ENCODE measurements around the gene COX19. TPM values are rescaled to one million over a fixed set of nuclear protein-coding genes. Genes with fewer than 3 reads are reported as not detected.
A peak's percentile ranks its signal among the peaks of the same experiment; 100 is the strongest.

Gene COX19
- total RNA-seq, 1 donor from 2014 or later: 22.4 TPM

DNA sequence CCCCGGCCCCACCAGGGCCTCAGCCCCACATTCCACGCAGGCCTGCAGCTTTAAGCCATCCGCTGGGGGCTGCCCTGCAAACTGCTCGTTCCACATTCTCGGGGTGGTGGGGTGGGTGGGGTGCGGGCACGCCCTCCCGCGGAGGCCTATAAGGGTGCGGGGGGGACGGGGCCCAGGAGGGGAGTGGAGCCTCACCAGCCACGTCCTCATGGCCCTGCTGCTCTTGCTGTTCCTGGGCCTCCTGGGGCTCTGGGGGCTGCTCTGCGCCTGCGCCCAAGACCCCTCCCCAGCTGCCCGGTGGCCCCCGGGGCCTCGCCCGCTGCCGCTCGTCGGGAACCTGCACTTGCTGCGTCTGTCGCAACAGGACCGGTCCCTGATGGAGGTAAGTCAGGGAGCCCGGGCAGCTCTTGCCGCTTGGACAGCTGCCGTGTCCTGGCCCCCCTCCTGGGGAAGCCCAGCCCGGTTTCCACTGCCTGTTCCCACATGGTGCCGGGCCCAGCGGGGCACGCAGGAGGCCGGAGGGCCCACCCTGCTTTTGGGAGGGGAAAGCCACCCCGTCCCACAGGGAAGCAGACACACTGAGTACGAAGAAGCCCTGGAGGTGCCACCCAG, 7.8 kb upstream of the COX19 start, which contains the start of gene CYP2W1:
TSS of gene CYP2W1 (plus strand) at position 178 of the 612 bp plus-strand sequence. CDS start at position 209, 31 bp downstream.
- Mint-ChIP-seq H3K27me3 (no peaks in the 10 kb centered on the region), H3K4me1 (no peaks in the 10 kb centered on the region), H3K4me3 (no peak within 1 kb of the TSS), H3K9me3 (no peaks in the 10 kb centered on the region), H3K27ac (no peak within 1 kb of the TSS), H3K36me3 (ENCODE audit: low read depth) (no peaks in the 10 kb centered on the region)
- no peak for DNase-seq
- intact Hi-C loops (cut with micrococcal nuclease): no loop called here

- H3K4me1 Mint-ChIP-seq: no peaks in the 10 kb centered on the region
- no peak overlapping the region for H3K4me3 Mint-ChIP-seq
- H3K36me3 Mint-ChIP-seq (ENCODE audit: low read depth): no peaks in the 10 kb centered on the region
- no peaks in the 10 kb centered on the region for H3K9me3 Mint-ChIP-seq
- H3K27me3 Mint-ChIP-seq: no peaks in the 10 kb centered on the region
- intact Hi-C loops (cut with micrococcal nuclease): no loop called here
- no peak overlapping the region for H3K27ac Mint-ChIP-seq
- no peak for DNase-seq
Measured at GRCh38 chr7:982511-983003, 7.2 kb upstream of the COX19 start.

DNA sequence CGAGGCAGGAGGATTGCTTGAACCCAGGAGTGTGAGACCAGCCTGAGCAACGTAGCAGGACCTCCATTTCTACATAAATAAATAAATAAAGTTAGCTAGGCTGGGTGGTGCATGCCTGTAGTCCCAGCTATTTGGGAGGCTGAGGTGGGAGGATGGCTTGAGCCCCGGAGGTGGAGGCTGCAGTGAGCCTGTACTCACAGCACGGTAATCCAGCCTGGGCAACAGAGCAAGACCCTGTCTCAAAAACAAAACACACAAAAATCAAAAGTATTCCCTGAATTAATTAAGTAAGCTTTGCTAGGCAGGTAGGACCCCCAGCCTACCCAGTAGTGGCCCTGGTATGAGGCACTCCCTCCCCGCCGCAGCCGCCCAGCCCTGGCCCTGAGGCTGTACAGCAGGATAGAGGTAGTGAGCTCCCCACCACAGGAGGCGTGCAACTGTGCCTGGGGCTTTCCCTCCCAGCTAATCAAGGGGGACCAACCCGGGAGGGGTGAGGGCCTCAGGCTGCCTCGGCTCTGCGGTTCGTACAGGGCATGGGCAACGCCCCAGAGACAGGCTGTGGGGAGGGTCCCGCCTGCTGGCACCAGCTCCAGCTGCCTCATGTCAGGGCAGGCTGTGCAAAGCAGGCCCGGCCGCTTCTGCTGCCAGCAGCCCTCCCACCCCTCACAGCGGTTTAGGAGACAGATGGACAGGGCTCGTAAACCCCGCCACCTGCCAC, 6.6 kb upstream of the COX19 start:
- H3K27me3 Mint-ChIP-seq: no peaks in the 10 kb centered on the region
- intact Hi-C loops (cut with micrococcal nuclease): no loop called here

GRCh38 chr7:979886-980571, 4.7 kb upstream of the COX19 start:
- Mint-ChIP-seq H3K36me3 (ENCODE audit: low read depth) (no peaks in the 10 kb centered on the region), H3K9me3 (no peaks in the 10 kb centered on the region), H3K27me3 (no peaks in the 10 kb centered on the region), H3K27ac (no peak overlapping the region), H3K4me3 (no peak overlapping the region), H3K4me1 (no peaks in the 10 kb centered on the region)
- DNase-seq: no peak
- intact Hi-C loops (cut with micrococcal nuclease): loop anchor here (10.0 kb wide), 1 partner anchor 155 kb away; a partner anchor contains a TSS

More for the DNA sequence above, 6.6 kb upstream of the COX19 start:
- H3K4me3 Mint-ChIP-seq: no peak overlapping the region
- DNase-seq: no peak
- no peak overlapping the region for H3K27ac Mint-ChIP-seq
- H3K36me3 Mint-ChIP-seq (ENCODE audit: low read depth): no peaks in the 10 kb centered on the region
- no peaks in the 10 kb centered on the region for H3K4me1 Mint-ChIP-seq
- H3K9me3 Mint-ChIP-seq: no peaks in the 10 kb centered on the region

DNA sequence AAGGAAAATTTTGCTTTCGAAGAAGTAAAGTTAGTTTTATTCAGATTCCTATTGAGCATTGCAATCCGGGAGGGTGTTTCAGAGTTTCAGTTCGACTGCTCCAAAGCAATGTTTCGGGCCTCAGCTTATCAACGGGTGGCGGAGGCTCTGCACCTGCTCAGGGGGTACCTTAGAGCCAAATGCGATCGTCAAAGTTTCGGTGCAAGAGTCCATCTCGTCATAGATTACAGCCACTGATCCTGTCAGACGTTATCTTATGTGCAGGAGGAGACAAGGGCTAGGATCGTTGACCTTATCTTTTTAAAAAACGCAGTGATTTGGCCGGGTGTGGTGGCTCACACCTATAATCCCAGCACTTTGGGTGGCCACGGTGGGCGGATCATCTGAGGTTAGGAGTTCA, 3.8 kb upstream of the COX19 start:
- Mint-ChIP-seq H3K4me3 (no peak overlapping the region), H3K4me1 (peaks cover 5% of the 10 kb centered on the region), H3K36me3 (ENCODE audit: low read depth) (peaks cover 6% of the 10 kb centered on the region), H3K9me3 (no peaks in the 10 kb centered on the region), H3K27ac (no peak overlapping the region), H3K27me3 (no peaks in the 10 kb centered on the region)
- DNase-seq: no peak
- intact Hi-C loops (cut with micrococcal nuclease): loop anchor here (10.0 kb wide), 1 partner anchor 156 kb away; a partner anchor contains a TSS

DNA sequence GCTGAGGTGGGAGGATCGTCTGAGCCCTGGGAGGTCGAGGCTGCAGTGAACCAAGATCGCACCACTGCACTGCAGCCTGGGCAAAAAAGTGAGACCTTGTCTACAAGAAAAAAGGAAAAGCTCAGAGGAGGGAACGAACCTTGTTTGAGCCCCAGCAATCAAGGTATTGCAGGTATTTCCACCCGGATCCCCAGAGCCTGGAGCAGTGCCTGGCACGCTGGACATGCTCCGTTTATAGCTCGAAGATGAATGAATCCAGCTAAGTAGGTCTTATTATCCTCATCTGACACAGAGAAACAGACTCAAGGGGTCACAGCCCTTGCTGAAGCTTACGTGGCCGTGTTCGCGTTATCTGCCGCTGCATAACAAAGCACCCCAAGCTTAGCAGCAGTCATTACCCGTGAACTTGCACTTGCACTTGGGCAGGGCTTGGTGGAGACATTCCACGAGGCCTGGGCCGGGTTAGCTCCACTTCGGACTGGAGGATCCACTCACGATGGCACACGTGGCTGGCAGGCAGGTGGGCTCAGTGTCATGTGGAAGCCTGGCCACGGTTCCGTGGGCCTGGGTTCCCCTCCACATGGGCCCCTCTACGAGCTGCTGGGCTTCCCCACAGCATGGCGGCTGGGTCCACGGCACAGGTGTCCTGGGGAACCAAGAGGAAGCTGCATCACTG, 3.2 kb upstream of the COX19 start:
- intact Hi-C loops (cut with micrococcal nuclease): loop anchor here (10.0 kb wide), 1 partner anchor 156 kb away; a partner anchor contains a TSS
- no peak for DNase-seq
- no peak overlapping the region for H3K4me3 Mint-ChIP-seq

GRCh38 chr7:978049-978346, 2.6 kb upstream of the COX19 start:
- no peak for DNase-seq
- peaks cover 11% of the 10 kb centered on the region for H3K36me3 Mint-ChIP-seq (ENCODE audit: low read depth)
- H3K27me3 Mint-ChIP-seq: no peaks in the 10 kb centered on the region
- peaks cover 5% of the 10 kb centered on the region for H3K4me1 Mint-ChIP-seq
- H3K9me3 Mint-ChIP-seq: no peaks in the 10 kb centered on the region
- H3K27ac Mint-ChIP-seq: no peak overlapping the region
- intact Hi-C loops (cut with micrococcal nuclease): loop anchor here (10.0 kb wide), 1 partner anchor 157 kb away; a partner anchor contains a TSS
- no peak overlapping the region for H3K4me3 Mint-ChIP-seq

More for the DNA sequence above, 3.2 kb upstream of the COX19 start:
- Mint-ChIP-seq H3K4me1 (peaks cover 5% of the 10 kb centered on the region), H3K36me3 (ENCODE audit: low read depth) (peaks cover 6% of the 10 kb centered on the region), H3K27ac (no peak overlapping the region), H3K27me3 (no peaks in the 10 kb centered on the region), H3K9me3 (no peaks in the 10 kb centered on the region)

- no peaks in the 10 kb centered on the region for H3K9me3 Mint-ChIP-seq
- no peak overlapping the region for H3K4me3 Mint-ChIP-seq
- no peak for DNase-seq
- no peak overlapping the region for H3K27ac Mint-ChIP-seq
- peaks cover 5% of the 10 kb centered on the region for H3K4me1 Mint-ChIP-seq
- intact Hi-C loops (cut with micrococcal nuclease): loop anchor here (10.0 kb wide), 1 partner anchor 157 kb away; a partner anchor contains a TSS
- H3K36me3 Mint-ChIP-seq (ENCODE audit: low read depth): peaks cover 15% of the 10 kb centered on the region
- H3K27me3 Mint-ChIP-seq: no peaks in the 10 kb centered on the region
Measured at GRCh38 chr7:977326-978048, 2.1 kb upstream of the COX19 start.

- intact Hi-C loops (cut with micrococcal nuclease): loop anchor here (10.0 kb wide), 1 partner anchor 158 kb away; a partner anchor contains a TSS
- H3K4me3 Mint-ChIP-seq: no peak overlapping the region
Measured at GRCh38 chr7:976901-977325, 1.6 kb upstream of the COX19 start.

DNA sequence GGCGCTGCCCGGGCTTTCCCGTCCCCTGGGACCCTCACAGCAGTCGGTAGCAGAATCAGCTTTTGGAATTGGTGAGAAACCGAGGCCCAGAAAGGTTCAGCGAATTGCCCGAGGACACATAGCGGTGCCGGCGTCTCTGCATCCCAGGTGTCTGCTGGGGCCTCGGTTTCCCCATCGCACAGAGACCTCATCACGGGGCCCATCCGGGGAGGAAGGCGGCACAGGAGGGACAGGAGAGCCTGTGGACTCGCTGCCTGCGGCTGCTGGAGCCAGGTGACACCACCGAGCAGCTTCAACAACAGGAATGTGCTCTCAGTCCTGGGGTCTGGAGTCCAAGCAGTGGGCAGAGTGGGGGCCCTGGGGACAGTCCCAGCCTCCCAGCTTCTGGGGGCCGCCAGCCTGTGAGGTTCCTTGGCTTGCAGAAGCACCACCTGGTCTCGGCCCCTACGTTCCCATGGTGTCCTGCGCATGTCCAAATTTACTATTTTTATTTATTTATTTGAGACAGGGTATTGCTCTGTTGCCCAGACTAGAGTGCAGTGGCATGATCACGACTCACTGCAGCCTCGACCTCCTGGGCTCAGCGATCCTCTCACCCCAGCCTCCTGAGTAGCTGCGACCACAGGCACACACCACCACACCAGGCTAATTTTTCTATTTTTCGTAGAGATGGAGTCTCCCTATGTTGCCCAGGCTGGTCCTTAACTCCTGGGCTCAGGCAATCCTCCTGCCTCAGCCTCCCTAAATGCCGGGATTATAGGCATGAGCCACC, 539 bp upstream of the COX19 start:
- Mint-ChIP-seq H3K36me3 (ENCODE audit: low read depth) (peaks cover 27% of the 10 kb centered on the region), H3K9me3 (no peaks in the 10 kb centered on the region), H3K27ac (no peak overlapping the region), H3K27me3 (no peaks in the 10 kb centered on the region), H3K4me1 (peaks cover 12% of the 10 kb centered on the region), H3K4me3 (peak overlapping the region; percentile 95)
- intact Hi-C loops (cut with micrococcal nuclease): loop anchor here (1.0 to 10.0 kb wide), 6 partner anchors 21 to 159 kb away; partner anchors contain the start of genes ADAP1, GET4 and GPR146
- no peak for DNase-seq

More at GRCh38 chr7:976901-977325, 1.6 kb upstream of the COX19 start:
- Mint-ChIP-seq H3K27me3 (no peaks in the 10 kb centered on the region), H3K27ac (no peak overlapping the region), H3K9me3 (no peaks in the 10 kb centered on the region), H3K36me3 (ENCODE audit: low read depth) (peaks cover 21% of the 10 kb centered on the region), H3K4me1 (peaks cover 7% of the 10 kb centered on the region)
- no peak for DNase-seq

DNA sequence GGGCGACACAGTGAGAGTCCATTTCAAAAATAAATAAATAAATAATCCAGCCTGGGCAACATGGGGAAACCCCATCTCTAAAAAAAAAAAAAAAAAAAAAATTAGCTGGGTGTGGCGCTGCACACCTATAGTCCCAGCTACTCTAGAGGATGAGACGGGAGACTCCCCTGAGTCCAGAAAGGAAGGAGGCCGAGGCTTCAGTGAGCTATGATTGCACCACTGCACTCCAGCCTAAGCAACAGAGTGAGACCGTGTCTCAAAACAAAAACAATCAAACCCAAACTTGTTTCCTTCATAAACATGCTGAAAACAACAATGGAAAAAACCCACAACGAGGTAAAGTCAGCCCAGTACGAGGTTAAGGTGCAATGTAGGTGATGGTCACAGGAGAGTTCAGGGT, 1.2 kb downstream of the COX19 start:
- peak; percentile 69 for DNase-seq
- Mint-ChIP-seq H3K36me3 (ENCODE audit: low read depth) (peaks cover 33% of the 10 kb centered on the region), H3K27me3 (no peaks in the 10 kb centered on the region), H3K4me1 (peaks cover 13% of the 10 kb centered on the region), H3K4me3 (peak overlapping the region; percentile 95), H3K27ac (peak overlapping the region; percentile 93), H3K9me3 (no peaks in the 10 kb centered on the region)
- intact Hi-C loops (cut with micrococcal nuclease): loop anchor here (2.0 to 10.0 kb wide), 4 partner anchors 19 to 161 kb away; partner anchors contain the start of genes ADAP1 and GPR146

- no peaks in the 10 kb centered on the region for H3K9me3 Mint-ChIP-seq
- H3K36me3 Mint-ChIP-seq (ENCODE audit: low read depth): peaks cover 39% of the 10 kb centered on the region
- H3K4me1 Mint-ChIP-seq: peaks cover 13% of the 10 kb centered on the region
- H3K27me3 Mint-ChIP-seq: no peaks in the 10 kb centered on the region
- H3K27ac Mint-ChIP-seq: peak overlapping the region; percentile 48
- peak overlapping the region; percentile 51 for H3K4me3 Mint-ChIP-seq
- intact Hi-C loops (cut with micrococcal nuclease): loop anchor here (10.0 kb wide), 1 partner anchor 161 kb away; a partner anchor contains a TSS
- no peak for DNase-seq
Measured at GRCh38 chr7:973312-973711, 2.0 kb downstream of the COX19 start.
